AG04450 (cell line): Measurements from ENCODE around the gene GNL3. TPM values are rescaled to one million over a fixed set of nuclear protein-coding genes. Genes with fewer than 3 reads are reported as not detected.
A peak's percentile ranks its signal among the peaks of the same experiment; 100 is the strongest.

ENCODE experiments used
- CTCF ChIA-PET: fragments of 300-600, 350-600 bp; formaldehyde crosslinking; extraction: SDS; loops from one replicate; lab custom pipeline; 2022; ENCODE audit warnings: antibody characterized with exemption, inconsistent platforms; lab: Charles Lee
- POLR2A ChIA-PET: fragments of 350-600 bp; formaldehyde crosslinking; extraction: SDS; loops from one replicate; lab custom pipeline; 2021; ENCODE audit warnings: antibody characterized with exemption, inconsistent platforms; lab: Yijun Ruan, JAX
- DNase-seq: peaks from one replicate; pipeline ENCODE4 v3.0.0-alpha.2; 2011; ENCODE audit warnings: low read depth, low spot score
- H3K27ac ChIP-seq: one replicate; pipeline ENCODE4 v1.5.1; 2012; ENCODE audit warnings: low read depth, low read length, control low read depth
- H3K27me3 ChIP-seq: one replicate; pipeline ENCODE4 v1.6.0; 2012; ENCODE audit warnings: low read length; ENCODE audit not compliant: control insufficient read depth, insufficient read depth
- H3K4me3 ChIP-seq: 2 replicates; pipeline ENCODE4 v1.5.1; 2011; ENCODE audit warnings: mild to moderate bottlenecking, low read depth, low read length, control low read depth
- H3K9me3 ChIP-seq: 2 replicates; pipeline ENCODE4 v1.5.1; 2012; ENCODE audit warnings: low read length; ENCODE audit not compliant: control insufficient read depth, insufficient read depth
- polyA minus RNA-seq: library from RNA; depleted of rRNA, polyadenylated mRNA; stranded (reverse); fragments of >200 nt; gene quantifications from 2 replicates; pipeline ENCODE4 v1.2.3, GENCODE V29; 2011; rRNA and poly(A)+ RNA removed
- polyA plus RNA-seq: library from polyadenylated mRNA; depleted of rRNA; stranded (reverse); fragments of >200 nt; gene quantifications from 2 replicates; pipeline ENCODE4 v1.2.3, GENCODE V29; 2011; rRNA removed
- TF ChIP-seq, protein P1 (sequence below): IDR thresholded peaks from 2 replicates; pipeline ENCODE4 v1.5.1; 2011; ENCODE audit warnings: low read depth, low read length, control low read depth, inconsistent platforms

Gene GNL3, protein sequence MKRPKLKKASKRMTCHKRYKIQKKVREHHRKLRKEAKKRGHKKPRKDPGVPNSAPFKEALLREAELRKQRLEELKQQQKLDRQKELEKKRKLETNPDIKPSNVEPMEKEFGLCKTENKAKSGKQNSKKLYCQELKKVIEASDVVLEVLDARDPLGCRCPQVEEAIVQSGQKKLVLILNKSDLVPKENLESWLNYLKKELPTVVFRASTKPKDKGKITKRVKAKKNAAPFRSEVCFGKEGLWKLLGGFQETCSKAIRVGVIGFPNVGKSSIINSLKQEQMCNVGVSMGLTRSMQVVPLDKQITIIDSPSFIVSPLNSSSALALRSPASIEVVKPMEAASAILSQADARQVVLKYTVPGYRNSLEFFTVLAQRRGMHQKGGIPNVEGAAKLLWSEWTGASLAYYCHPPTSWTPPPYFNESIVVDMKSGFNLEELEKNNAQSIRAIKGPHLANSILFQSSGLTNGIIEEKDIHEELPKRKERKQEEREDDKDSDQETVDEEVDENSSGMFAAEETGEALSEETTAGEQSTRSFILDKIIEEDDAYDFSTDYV
- polyA plus RNA-seq = 71.6 and 81.7 TPM in 2 replicates
- polyA minus RNA-seq = 33.2 and 55.9 TPM in 2 replicates

GRCh38 chr3:52685709-52686691, at the start of gene GNL3, which contains the start of gene PBRM1:
Gene GNL3, plus strand, starts transcription at chr3:52686032. Its CDS starts 61 bp downstream, at chr3:52686093.
Gene PBRM1, minus strand, starts transcription at chr3:52685913.
- DNase-seq = peak; percentile 85
- TF ChIP-seq, protein P1, sequence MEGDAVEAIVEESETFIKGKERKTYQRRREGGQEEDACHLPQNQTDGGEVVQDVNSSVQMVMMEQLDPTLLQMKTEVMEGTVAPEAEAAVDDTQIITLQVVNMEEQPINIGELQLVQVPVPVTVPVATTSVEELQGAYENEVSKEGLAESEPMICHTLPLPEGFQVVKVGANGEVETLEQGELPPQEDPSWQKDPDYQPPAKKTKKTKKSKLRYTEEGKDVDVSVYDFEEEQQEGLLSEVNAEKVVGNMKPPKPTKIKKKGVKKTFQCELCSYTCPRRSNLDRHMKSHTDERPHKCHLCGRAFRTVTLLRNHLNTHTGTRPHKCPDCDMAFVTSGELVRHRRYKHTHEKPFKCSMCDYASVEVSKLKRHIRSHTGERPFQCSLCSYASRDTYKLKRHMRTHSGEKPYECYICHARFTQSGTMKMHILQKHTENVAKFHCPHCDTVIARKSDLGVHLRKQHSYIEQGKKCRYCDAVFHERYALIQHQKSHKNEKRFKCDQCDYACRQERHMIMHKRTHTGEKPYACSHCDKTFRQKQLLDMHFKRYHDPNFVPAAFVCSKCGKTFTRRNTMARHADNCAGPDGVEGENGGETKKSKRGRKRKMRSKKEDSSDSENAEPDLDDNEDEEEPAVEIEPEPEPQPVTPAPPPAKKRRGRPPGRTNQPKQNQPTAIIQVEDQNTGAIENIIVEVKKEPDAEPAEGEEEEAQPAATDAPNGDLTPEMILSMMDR = no peak
- POLR2A ChIA-PET = interaction anchor here (0.5 to 1.2 kb wide), 5 partner anchors 11 to 343 kb away, joined by 3 to 4 read pairs (median 4); partner anchors contain the start of genes GLT8D1, SPCS1 and UQCC5
- peak within 1 kb of the TSS; percentile 81 for H3K27ac ChIP-seq
- CTCF ChIA-PET = no interaction called here
- no peaks in the 10 kb centered on the region for H3K27me3 ChIP-seq
- H3K4me3 ChIP-seq = peak within 1 kb of the TSS; percentile 99
- H3K9me3 ChIP-seq = no peaks in the 10 kb centered on the region

- Histone ChIP-seq H3K27me3 (no peaks in the 10 kb centered on the region), H3K4me3 (no peak overlapping the region), H3K27ac (no peak overlapping the region), H3K9me3 (no peaks in the 10 kb centered on the region)
- POLR2A ChIA-PET = interaction anchor here (0.6 kb wide), 1 partner anchor 69 kb away, joined by 3 read pairs; the partner anchor contains the start of gene SPCS1
- TF ChIP-seq, protein P1 = no peak
- CTCF ChIA-PET = no interaction called here
- DNase-seq = no peak
These were observed 49.2 kb upstream of the GNL3 start for GRCh38 chr3:52636673-52637072.

- no peaks in the 10 kb centered on the region for H3K27me3 ChIP-seq
- DNase-seq = no peak
- H3K9me3 ChIP-seq = no peaks in the 10 kb centered on the region
- CTCF ChIA-PET = no interaction called here
- POLR2A ChIA-PET = no interaction called here
- no peak overlapping the region for H3K27ac ChIP-seq
- H3K4me3 ChIP-seq = no peak overlapping the region
- TF ChIP-seq, protein P1 = no peak
These were observed 40.3 kb upstream of the GNL3 start for GRCh38 chr3:52645549-52645948.

DNA sequence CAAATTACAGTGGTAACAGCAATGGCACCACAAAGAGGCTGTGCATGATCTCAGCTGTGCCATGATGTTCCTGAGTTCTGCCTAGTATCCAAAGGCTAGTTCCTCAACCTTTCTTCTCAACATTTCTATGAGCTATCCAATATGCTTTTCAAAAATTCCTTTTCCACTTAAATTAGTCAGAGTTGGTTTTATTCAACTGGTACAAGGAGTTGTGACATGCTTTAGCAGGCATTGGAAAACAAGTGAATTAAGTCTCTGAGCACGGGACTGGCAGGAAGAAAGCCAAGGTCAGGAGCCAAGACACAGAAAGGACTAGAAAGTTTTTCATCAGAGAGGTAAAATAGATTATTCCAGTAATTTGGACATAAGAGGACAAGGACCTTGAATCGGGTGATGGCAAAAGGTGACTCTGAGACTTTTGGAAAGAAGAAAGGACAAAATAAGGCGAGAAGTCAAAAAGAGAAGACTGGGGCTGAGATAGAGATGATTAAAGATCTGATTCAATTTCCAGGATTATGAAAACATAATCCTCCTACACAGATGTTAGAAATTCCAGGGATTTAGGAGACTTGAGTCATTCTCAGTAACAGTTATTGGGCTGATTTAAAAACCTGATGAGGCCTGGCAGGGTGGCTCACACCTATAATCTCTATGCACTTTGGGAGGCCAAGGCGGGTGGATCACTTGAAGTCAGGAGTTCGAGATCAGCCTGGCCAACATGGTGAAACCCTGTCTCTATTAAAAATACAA, 36.2 kb upstream of the GNL3 start:
- Histone ChIP-seq H3K4me3 (no peak overlapping the region), H3K27me3 (no peaks in the 10 kb centered on the region), H3K27ac (peak overlapping the region; percentile 65), H3K9me3 (no peaks in the 10 kb centered on the region)
- DNase-seq = no peak
- ChIA-PET POLR2A (no interaction called here), CTCF (interaction anchor here (0.6 kb wide), 1 partner anchor 725 kb away, joined by 4 read pairs; no protein-coding TSS in a partner anchor)
- TF ChIP-seq, protein P1 = no peak
